ENCODE measurements around the gene NLGN1. TPM values are rescaled to one million over a fixed set of nuclear protein-coding genes. Genes with fewer than 3 reads are reported as not detected.

NLGN1 gene
- total and polyA plus RNA-seq, 2 of the 13 experiments (the other 11 are each of a cell fraction or from before 2014, with no cell fraction given), result not detected

- H3K9ac ChIP-seq (ENCODE audit: insufficient read depth, low read depth, low read length), result no peak overlapping the region
- no peak overlapping the region for H2AFZ ChIP-seq (ENCODE audit: low read length)
- TF ChIP-seq ZSCAN29 (CRISPR knock-in tag; conservative IDR thresholded peaks at IDR 0.05) (no peak), ZNF205 (CRISPR knock-in tag; IDR thresholded peaks at IDR 0.05) (no peak), HIC2 (CRISPR knock-in tag; IDR thresholded peaks at IDR 0.05; ENCODE audit: low read depth) (no peak), ZNF350 (CRISPR knock-in tag; IDR thresholded peaks at IDR 0.05; ENCODE audit: borderline replicate concordance, low read depth) (no peak), U2AF2 (IDR thresholded peaks at IDR 0.05; ENCODE audit: low read depth, low read length) (no peak), GPBP1L1 (CRISPR knock-in tag; IDR thresholded peaks at IDR 0.05) (no peak), ZFX (CRISPR knock-in tag; IDR thresholded peaks at IDR 0.05; ENCODE audit: low read depth) (no peak), SALL2 (CRISPR knock-in tag; IDR thresholded peaks at IDR 0.05) (no peak), RFXAP (CRISPR knock-in tag; IDR thresholded peaks at IDR 0.05; ENCODE audit: borderline replicate concordance) (no peak), NFAT5 (CRISPR knock-in tag; IDR thresholded peaks at IDR 0.05) (no peak)
- TF ChIP-seq, protein P1, sequence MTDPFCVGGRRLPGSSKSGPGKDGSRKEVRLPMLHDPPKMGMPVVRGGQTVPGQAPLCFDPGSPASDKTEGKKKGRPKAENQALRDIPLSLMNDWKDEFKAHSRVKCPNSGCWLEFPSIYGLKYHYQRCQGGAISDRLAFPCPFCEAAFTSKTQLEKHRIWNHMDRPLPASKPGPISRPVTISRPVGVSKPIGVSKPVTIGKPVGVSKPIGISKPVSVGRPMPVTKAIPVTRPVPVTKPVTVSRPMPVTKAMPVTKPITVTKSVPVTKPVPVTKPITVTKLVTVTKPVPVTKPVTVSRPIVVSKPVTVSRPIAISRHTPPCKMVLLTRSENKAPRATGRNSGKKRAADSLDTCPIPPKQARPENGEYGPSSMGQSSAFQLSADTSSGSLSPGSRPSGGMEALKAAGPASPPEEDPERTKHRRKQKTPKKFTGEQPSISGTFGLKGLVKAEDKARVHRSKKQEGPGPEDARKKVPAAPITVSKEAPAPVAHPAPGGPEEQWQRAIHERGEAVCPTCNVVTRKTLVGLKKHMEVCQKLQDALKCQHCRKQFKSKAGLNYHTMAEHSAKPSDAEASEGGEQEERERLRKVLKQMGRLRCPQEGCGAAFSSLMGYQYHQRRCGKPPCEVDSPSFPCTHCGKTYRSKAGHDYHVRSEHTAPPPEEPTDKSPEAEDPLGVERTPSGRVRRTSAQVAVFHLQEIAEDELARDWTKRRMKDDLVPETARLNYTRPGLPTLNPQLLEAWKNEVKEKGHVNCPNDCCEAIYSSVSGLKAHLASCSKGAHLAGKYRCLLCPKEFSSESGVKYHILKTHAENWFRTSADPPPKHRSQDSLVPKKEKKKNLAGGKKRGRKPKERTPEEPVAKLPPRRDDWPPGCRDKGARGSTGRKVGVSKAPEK (CRISPR knock-in tag; IDR thresholded peaks at IDR 0.05; ENCODE audit: borderline replicate concordance), result no peak
- no peak for FAIRE-seq
- H3K27ac ChIP-seq (ENCODE audit: extremely low read length, insufficient read depth, low read length), result no peak overlapping the region
- DNase-seq (ENCODE audit: low spot score), result no peak
- no peaks in the 10 kb centered on the region for H3K9me3 ChIP-seq (ENCODE audit: low read length)
- ATAC-seq, result no peak
- H3K79me2 ChIP-seq (ENCODE audit: insufficient read depth, low read length), result no peaks in the 10 kb centered on the region
- CTCF ChIA-PET (ENCODE audit: low intra/inter-chr PET ratio, low total read pairs), result no interaction called here
- H3K36me3 ChIP-seq (replicated peaks in 1 of 2; ENCODE audit: control insufficient read depth in 1 of 2, insufficient read depth in 2 of 2, low read length in 2 of 2), result no peaks in the 10 kb centered on the region
- POLR2A ChIA-PET, result no interaction called here
- in situ Hi-C loops (cut with HindIII; ENCODE audit: extremely low pct_ligation_motif_present, low pct_unique_long_range_greater_than_20kb) (no loop called here), intact Hi-C loops (cut with micrococcal nuclease; ENCODE audit: unreplicated experiment) (no loop called here)
- H3K4me3 ChIP-seq (replicated peaks in 1 of 3; ENCODE audit: insufficient read depth in 1 of 3, low read depth in 2 of 3, low read length in 3 of 3), result no peak overlapping the region
- no peaks in the 10 kb centered on the region for H3K27me3 ChIP-seq (ENCODE audit: control insufficient read depth in 1 of 2, insufficient read depth in 2 of 2, low read length in 2 of 2)
- WGBS (ENCODE audit: low lambda C conversion rate), result 4% methylated on average over 6 of the region's 6 CpGs
- H3K4me2 ChIP-seq (ENCODE audit: low read depth, low read length), result no peak overlapping the region
- H3K4me1 ChIP-seq (ENCODE audit: insufficient read depth, low read length), result no peaks in the 10 kb centered on the region
- BruUV-seq (replicated peaks), result no TSS peak
- no peaks in the 10 kb centered on the region for H4K20me1 ChIP-seq (ENCODE audit: insufficient read depth, low read length)
Observed at GRCh38 chr3:173547070-173547469, 149.5 kb downstream of the NLGN1 start.
